ENCODE results near the gene FOXD1.

DNA sequence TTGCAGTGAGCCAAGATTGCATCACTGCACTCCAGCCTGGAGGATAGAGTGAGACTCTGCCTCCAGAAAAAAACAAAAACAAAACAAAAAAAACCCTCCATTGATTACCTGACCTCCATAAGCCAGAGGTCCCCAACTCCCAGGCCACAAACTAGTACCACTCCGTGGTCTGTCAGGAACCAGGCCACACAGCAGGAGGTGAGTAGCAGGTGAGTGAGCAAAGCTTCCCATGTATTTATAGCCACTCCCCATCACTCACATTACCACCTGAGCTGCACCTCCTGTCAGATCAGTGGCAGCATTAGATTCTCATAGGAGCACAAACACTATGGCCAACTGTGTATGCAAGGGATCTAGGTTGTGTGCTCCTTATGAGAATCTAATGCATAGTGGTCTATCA lies 35.9 kb upstream of the FOXD1 start:
- TF ChIP-seq, protein P1, sequence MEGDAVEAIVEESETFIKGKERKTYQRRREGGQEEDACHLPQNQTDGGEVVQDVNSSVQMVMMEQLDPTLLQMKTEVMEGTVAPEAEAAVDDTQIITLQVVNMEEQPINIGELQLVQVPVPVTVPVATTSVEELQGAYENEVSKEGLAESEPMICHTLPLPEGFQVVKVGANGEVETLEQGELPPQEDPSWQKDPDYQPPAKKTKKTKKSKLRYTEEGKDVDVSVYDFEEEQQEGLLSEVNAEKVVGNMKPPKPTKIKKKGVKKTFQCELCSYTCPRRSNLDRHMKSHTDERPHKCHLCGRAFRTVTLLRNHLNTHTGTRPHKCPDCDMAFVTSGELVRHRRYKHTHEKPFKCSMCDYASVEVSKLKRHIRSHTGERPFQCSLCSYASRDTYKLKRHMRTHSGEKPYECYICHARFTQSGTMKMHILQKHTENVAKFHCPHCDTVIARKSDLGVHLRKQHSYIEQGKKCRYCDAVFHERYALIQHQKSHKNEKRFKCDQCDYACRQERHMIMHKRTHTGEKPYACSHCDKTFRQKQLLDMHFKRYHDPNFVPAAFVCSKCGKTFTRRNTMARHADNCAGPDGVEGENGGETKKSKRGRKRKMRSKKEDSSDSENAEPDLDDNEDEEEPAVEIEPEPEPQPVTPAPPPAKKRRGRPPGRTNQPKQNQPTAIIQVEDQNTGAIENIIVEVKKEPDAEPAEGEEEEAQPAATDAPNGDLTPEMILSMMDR (conservative IDR thresholded peaks at IDR 0.05; ENCODE audit: low read depth, low read length): no peak
- no peak for TF ChIP-seq EZH2 (IDR thresholded peaks at IDR 0.05; ENCODE audit: borderline replicate concordance, low read depth, low read length, poor library complexity, severe bottlenecking)

Measured in A673 (cell line).